Measurements from ENCODE around the gene GPATCH1.
"Not testable (repeated sequence)": the region's sequence is repeated elsewhere in the genome, so short reads cannot be mapped to it uniquely, and the experiment has no call there.

GPATCH1 gene

DNA sequence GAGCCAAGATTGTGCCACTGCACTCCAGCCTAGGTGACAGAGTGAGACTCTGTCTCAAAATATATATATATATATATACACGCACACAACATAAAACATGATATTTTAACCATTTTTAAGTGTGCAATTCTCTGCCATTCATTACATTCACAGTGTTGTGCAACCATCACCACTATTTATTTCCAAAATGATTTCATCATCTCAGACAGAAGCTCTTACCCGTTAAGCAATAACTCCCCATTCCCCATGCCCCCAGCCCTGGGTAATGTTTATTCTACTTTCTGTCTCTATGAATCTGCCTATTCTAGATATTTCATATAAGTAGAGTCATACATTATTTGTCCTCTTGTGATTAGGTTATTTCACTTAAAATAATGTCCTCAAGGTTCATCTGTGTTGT, 71.2 kb downstream of the GPATCH1 start:
- TF ChIP-seq, protein P1, sequence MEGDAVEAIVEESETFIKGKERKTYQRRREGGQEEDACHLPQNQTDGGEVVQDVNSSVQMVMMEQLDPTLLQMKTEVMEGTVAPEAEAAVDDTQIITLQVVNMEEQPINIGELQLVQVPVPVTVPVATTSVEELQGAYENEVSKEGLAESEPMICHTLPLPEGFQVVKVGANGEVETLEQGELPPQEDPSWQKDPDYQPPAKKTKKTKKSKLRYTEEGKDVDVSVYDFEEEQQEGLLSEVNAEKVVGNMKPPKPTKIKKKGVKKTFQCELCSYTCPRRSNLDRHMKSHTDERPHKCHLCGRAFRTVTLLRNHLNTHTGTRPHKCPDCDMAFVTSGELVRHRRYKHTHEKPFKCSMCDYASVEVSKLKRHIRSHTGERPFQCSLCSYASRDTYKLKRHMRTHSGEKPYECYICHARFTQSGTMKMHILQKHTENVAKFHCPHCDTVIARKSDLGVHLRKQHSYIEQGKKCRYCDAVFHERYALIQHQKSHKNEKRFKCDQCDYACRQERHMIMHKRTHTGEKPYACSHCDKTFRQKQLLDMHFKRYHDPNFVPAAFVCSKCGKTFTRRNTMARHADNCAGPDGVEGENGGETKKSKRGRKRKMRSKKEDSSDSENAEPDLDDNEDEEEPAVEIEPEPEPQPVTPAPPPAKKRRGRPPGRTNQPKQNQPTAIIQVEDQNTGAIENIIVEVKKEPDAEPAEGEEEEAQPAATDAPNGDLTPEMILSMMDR (IDR thresholded peaks at IDR 0.05; ENCODE audit: low read depth, low read length, missing control alignments), result no peak
- in situ Hi-C loops (cut with HindIII; ENCODE audit: low sequenced_read_pairs), result no loop called here
- H3K4me3 ChIP-seq (ENCODE audit: low read depth, low read length), result no peak overlapping the region
- DNase-seq (ENCODE audit: low read depth), result no peak

DNA sequence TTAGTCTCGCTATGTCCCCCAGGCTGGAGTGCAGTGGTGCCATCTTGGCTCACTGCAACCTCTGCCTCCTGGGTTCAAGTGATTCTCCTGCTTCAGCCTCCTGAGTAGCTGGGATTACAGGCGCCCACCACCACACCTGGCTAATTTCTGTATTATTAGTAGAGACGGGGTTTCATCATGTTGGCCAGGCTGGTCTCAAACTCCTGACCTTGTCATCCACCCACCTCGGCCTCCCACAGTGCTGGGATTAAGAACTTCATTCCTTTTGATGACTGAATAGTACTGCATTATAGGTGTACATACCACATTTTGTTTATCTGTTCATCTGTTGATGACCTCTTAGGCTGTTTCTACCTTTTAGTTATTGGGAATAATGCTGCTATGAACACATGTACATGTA, 71.6 kb downstream of the GPATCH1 start:
- DNase-seq (ENCODE audit: low read depth); in situ Hi-C loops (cut with HindIII; ENCODE audit: low sequenced_read_pairs); H3K4me3 ChIP-seq (ENCODE audit: low read depth, low read length): not testable (repeated sequence)

DNA sequence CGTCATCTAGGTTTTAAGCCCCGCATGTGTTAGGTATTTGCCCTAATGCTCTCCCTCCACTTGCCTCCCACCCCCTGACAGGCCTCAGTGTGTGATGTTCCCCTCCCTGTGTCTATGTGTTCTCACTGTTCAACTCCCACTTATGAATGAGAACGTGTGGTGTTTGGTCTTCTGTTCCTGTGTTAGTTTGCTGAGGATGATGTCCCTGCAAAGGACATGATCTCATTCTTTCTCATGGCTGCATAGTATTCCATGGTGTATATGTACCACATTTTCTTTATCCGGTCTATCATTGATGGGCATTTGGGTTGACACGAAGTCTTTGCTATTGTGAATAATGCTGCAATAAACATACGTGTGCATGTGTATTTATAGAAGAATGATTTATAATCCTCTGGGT, 73.3 kb downstream of the GPATCH1 start:
- DNase-seq (ENCODE audit: low read depth); in situ Hi-C loops (cut with HindIII; ENCODE audit: low sequenced_read_pairs); H3K4me3 ChIP-seq (ENCODE audit: low read depth, low read length): not testable (repeated sequence)

DNA sequence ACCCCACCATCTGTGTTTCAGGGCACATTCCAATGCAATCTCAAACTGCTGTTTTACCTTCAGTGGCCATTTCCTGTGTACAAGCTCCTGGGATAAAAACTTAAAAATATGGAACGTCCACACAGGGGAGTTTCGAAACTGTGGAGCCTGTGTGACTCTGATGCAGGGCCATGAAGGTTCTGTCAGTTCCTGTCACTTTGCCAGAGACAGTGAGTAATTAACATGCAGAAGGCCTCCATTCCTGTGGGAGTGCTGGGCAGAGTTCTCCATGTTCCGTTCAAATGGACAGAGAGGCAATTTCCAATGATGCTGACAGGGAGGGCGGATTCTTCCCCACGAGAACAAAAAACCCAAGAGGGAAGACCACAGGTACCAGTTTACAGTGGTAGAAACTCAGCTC, 75.4 kb downstream of the GPATCH1 start:
- no peak for DNase-seq (ENCODE audit: low read depth)
- TF ChIP-seq, protein P1 (IDR thresholded peaks at IDR 0.05; ENCODE audit: low read depth, low read length, missing control alignments), result no peak
- no peak overlapping the region for H3K4me3 ChIP-seq (ENCODE audit: low read depth, low read length)
- in situ Hi-C loops (cut with HindIII; ENCODE audit: low sequenced_read_pairs), result no loop called here

DNA sequence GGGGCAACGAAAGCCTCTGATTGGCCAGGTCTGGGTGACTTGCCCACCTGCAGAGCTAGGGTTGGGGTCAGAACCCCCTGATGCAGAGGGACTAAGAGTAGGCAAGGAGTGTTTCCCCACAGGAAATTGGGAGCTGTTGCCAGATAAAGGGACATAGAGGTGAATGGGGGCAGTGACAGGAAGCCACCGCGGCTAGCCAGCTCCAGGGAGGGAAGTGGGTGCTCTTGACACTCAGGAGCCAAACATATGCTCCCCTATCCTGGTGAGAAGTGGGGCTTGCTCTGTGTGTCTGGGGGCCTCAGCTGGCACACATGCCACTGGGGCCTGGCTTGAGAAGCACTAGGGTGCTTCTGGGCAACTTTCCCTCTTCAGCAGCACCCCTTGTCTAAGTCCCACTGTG, 76.9 kb downstream of the GPATCH1 start:
- TF ChIP-seq, protein P1 (IDR thresholded peaks at IDR 0.05; ENCODE audit: low read depth, low read length, missing control alignments), result no peak
- no peak for DNase-seq (ENCODE audit: low read depth)
- in situ Hi-C loops (cut with HindIII; ENCODE audit: low sequenced_read_pairs), result no loop called here
- no peak overlapping the region for H3K4me3 ChIP-seq (ENCODE audit: low read depth, low read length)

DNA sequence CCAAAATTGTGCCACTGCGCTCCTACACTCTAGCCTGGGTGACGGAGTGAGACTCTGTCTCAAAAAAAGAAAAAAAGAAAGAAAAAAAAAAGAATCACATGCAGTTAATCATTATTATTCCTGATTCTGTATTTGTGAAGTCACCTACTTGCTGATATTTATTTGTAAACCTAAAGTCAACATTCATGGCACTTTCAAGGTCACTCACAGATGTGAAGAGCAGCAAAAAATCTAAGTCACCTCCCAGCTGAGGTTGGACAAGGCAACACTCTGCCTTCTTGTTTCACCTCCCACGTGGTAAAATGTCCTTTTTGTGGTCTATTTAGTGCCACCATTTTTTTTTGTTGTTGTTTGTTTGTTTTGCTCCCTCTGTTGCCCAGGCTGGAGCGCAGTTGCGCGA, 77.4 kb downstream of the GPATCH1 start:
- TF ChIP-seq, protein P1 (IDR thresholded peaks at IDR 0.05; ENCODE audit: low read depth, low read length, missing control alignments), result no peak
- no peak for DNase-seq (ENCODE audit: low read depth)
- in situ Hi-C loops (cut with HindIII; ENCODE audit: low sequenced_read_pairs), result no loop called here
- no peak overlapping the region for H3K4me3 ChIP-seq (ENCODE audit: low read depth, low read length)

DNA sequence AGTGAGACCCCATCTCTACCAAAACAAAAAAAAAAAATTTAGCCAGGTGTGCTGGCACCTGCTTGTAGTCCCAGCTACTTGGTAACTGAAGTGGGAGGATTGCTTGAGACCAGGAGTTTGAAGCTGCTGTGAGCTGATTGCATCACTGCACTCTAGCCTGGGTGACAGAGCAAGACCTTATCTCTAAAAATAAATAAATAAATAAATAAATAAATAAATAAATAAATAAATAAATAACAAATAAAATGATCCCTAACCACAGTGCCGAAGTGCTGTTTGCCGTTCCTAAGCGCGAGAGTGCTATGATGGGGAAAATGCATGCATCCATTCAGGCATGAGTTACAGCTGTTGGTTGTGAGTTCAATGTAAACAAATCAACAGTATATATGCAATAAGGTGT, 78.2 kb downstream of the GPATCH1 start:
- TF ChIP-seq, protein P1 (IDR thresholded peaks at IDR 0.05; ENCODE audit: low read depth, low read length, missing control alignments), result no peak
- in situ Hi-C loops (cut with HindIII; ENCODE audit: low sequenced_read_pairs), result no loop called here
- H3K4me3 ChIP-seq (ENCODE audit: low read depth, low read length), result no peak overlapping the region
- no peak for DNase-seq (ENCODE audit: low read depth)

DNA sequence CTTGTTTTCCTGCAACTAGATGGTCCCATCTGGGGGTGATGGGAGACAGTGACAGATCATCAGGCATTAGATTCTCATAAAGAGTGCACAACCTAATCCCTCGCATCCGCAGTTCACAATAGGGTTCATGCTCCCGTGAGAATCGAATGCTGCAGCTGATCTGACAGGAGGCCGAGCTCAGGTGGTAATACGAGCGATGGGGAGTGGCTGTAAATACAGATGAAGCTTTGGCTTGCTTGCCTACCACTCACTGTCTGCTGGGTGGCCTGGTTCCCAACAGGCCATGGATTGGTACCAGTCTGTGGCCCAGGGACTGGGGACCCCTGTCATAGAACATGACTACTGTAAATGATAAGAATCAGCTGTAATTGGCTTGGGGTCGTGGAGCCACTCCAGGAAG, 78.9 kb downstream of the GPATCH1 start:
- TF ChIP-seq, protein P1 (IDR thresholded peaks at IDR 0.05; ENCODE audit: low read depth, low read length, missing control alignments), result no peak
- no peak overlapping the region for H3K4me3 ChIP-seq (ENCODE audit: low read depth, low read length)
- DNase-seq (ENCODE audit: low read depth), result no peak
- in situ Hi-C loops (cut with HindIII; ENCODE audit: low sequenced_read_pairs), result no loop called here
